T-helper 2 cell treated with Interferon-gamma antibody and Interleukin-4, amounts not matched to agents 5 μg/mL and 100 μg/mL, for 36 hours (primary cell): ENCODE results near the gene YPEL1.
"Not testable (repeated sequence)": the region's sequence is repeated elsewhere in the genome, so short reads cannot be mapped to it uniquely, and the experiment has no call there.

ENCODE experiments used
- DNase-seq: peaks from one replicate; pipeline ENCODE4 v3.0.0; 2021; ENCODE audit warnings: low spot score
- H3K27ac Mint-ChIP-seq: one replicate; pipeline ENCODE4 v1.8.0; 2021; ENCODE audit warnings: mild to moderate bottlenecking, mixed read lengths
- H3K27me3 Mint-ChIP-seq: one replicate; pipeline ENCODE4 v1.8.0; 2021; ENCODE audit warnings: low read depth, mixed read lengths
- H3K36me3 Mint-ChIP-seq: one replicate; pipeline ENCODE4 v1.8.0; 2021; ENCODE audit warnings: low read depth, mixed read lengths
- H3K4me1 Mint-ChIP-seq: one replicate; pipeline ENCODE4 v1.8.0; 2021; ENCODE audit warnings: low read depth, mixed read lengths
- H3K4me3 Mint-ChIP-seq: one replicate; pipeline ENCODE4 v1.8.0; 2022; ENCODE audit warnings: mild to moderate bottlenecking, moderate library complexity, mixed read lengths
- H3K9me3 Mint-ChIP-seq: one replicate; pipeline ENCODE4 v1.8.0; 2021; ENCODE audit warnings: mixed read lengths

The YPEL1 gene

DNA sequence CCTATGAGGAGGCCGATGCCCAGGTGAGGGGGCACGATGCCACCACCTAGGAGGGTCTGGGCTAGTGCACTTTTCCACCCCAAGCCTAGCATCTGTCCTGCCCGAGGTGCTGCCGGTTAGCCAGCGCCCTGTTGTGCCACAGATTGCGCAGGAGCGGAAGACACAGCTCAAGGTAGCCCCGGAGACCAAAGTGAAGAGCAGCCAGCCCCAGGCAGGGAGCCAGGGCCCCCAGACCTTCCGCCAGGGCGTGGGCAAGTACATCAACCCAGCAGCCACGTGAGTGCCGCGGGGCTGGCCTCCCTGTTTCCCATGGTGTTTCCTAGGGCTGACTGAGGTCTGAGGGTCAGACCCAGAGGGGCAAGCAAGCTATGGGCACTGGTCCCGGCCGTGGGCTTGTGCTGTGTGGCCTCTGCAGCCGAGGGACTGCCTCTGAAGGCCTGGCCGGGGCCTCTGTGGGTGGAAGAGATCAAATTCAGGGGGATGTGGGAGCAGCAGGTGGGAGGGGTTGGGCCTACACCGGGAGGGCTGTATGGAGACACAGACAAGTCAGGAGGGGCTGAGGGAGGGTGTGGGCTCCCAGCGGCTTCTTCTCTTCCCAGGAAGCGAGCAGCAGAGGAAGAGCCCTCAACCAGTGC, 40.7 kb downstream of the YPEL1 start:
- DNase-seq, result no peak
- Mint-ChIP-seq H3K27ac (no peak overlapping the region), H3K4me1 (no peaks in the 10 kb centered on the region), H3K36me3 (peaks cover 21% of the 10 kb centered on the region), H3K9me3 (no peaks in the 10 kb centered on the region), H3K27me3 (no peaks in the 10 kb centered on the region), H3K4me3 (no peak overlapping the region)

DNA sequence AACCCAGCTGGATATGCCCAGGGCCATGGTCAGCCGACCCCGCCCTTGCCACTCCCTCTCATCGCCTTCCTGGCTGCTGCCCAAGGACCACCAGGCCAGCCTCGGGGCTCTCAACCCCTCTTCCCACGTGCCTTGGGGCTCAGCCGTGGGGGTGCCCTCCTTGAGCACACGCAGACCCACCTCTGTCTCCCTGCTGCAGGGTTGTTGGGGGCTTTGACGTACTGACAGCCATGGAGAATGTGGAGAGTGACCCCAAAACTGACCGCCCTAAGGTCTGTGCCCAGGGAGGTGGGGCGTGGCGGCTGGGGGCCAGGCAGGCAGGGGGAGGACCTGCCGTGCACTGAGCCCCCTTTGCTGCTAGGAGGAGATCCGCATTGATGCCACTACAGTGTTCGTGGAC, 41.2 kb downstream of the YPEL1 start:
- Mint-ChIP-seq H3K27ac (no peak overlapping the region), H3K9me3 (no peaks in the 10 kb centered on the region), H3K4me3 (no peak overlapping the region), H3K4me1 (no peaks in the 10 kb centered on the region), H3K36me3 (peaks cover 26% of the 10 kb centered on the region), H3K27me3 (no peaks in the 10 kb centered on the region)
- DNase-seq, result no peak

DNA sequence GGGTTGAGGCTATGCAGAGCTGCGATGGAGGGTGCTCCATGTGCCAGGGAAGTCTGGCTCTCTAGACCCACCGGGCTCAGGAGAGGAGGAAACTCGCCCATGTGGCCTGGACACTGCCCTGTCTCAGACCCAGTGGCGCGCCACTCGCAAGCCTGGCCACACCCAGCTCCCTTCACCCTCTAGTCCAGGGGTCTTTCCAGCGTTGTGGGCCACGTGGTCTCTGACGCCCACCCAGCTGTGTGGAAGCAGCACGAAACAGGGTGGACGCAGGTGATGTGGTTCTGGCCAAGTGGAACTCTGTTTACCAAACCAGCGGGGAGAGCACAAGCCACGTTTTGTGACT, 41.6 kb downstream of the YPEL1 start:
- Mint-ChIP-seq H3K4me1 (no peaks in the 10 kb centered on the region), H3K27me3 (no peaks in the 10 kb centered on the region), H3K36me3 (peaks cover 26% of the 10 kb centered on the region)

DNA sequence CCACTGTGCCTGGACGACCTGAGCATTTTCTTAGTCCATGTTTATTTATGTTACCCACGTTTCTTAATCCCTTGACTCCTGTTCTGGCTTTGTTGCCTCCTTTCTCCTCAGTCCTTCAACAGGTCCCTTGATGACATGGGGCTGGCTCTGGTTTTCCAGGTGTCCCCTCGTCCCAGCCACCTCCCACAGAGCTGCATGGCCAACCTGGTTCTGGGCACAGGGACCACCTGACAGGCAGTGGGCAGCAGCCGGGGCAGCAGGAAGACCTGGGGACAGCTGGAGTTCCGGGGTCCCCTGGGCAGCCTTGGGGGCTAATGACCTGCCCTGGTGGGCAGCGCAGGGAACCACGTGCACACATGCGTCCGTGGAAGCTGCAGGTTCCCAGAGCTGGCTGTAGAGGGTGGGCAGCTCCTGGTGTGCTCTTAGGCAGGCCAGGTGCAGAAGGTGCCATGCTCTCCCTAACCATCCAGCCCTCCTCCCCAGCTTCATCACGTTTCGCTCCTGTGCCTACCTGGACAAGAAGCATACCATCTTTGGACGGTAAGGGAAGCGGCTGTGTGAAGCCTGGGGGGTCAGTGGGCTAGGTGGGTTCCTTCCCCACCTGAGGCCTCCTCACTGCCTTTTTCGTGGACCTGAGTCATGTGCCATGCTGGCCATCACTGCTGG, 42.1 kb downstream of the YPEL1 start:
- H3K36me3 Mint-ChIP-seq, result peaks cover 26% of the 10 kb centered on the region
- H3K4me3 Mint-ChIP-seq, result no peak overlapping the region
- no peak for DNase-seq
- no peak overlapping the region for H3K27ac Mint-ChIP-seq
- no peaks in the 10 kb centered on the region for H3K4me1 Mint-ChIP-seq
- H3K9me3 Mint-ChIP-seq, result no peaks in the 10 kb centered on the region
- H3K27me3 Mint-ChIP-seq, result no peaks in the 10 kb centered on the region

More for the DNA sequence above, 41.6 kb downstream of the YPEL1 start:
- Mint-ChIP-seq H3K9me3 (no peaks in the 10 kb centered on the region), H3K4me3 (no peak overlapping the region), H3K27ac (no peak overlapping the region)
- DNase-seq, result no peak

DNA sequence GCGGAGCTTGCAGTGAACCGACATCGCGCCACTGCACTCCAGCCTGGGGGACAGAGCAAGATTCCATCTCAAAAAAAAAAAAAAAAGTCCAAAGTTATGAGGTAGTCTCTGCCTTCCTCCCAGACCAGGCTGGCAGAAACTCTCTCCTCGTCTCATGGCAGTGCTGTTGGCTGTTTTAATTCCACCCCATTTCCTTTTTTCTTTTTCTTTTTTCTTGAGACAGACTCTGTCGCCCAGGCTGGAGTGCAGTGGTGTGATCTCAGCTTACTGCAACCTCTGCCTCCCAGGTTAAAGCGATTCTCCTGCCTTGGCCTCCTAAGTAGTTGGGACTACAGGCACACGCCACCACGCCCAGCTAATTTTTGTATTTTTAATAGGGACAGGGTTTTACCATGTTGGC, 42.7 kb downstream of the YPEL1 start:
- H3K36me3 Mint-ChIP-seq, result peaks cover 26% of the 10 kb centered on the region
- not testable (repeated sequence) for H3K4me3 Mint-ChIP-seq, DNase-seq, H3K4me1 Mint-ChIP-seq, H3K27ac Mint-ChIP-seq, H3K9me3 Mint-ChIP-seq, H3K27me3 Mint-ChIP-seq

DNA sequence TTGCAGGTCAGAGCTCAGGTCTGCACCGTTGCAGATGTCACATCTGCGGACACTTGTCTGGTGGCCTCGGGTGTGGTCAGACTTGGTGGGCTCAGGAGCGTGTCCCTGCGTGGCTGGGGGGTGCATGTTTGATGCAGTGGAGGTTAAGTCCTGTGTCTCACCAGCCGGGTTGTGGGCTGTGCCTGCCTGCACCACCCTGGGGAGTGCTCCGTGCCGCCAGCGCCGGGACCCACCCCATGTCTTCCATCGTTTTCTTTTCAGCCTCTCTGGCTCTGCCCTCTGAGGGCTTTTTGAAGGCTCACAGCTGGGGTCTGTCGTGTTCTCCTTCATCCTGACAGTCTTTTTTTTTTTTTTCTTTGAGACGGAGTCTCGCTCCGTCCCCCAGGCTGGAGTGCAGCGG, 43.8 kb downstream of the YPEL1 start:
- H3K36me3 Mint-ChIP-seq, result peaks cover 26% of the 10 kb centered on the region
- no peak for DNase-seq
- no peaks in the 10 kb centered on the region for H3K9me3 Mint-ChIP-seq
- H3K4me1 Mint-ChIP-seq, result no peaks in the 10 kb centered on the region
- no peak overlapping the region for H3K4me3 Mint-ChIP-seq
- no peaks in the 10 kb centered on the region for H3K27me3 Mint-ChIP-seq
- H3K27ac Mint-ChIP-seq, result no peak overlapping the region

DNA sequence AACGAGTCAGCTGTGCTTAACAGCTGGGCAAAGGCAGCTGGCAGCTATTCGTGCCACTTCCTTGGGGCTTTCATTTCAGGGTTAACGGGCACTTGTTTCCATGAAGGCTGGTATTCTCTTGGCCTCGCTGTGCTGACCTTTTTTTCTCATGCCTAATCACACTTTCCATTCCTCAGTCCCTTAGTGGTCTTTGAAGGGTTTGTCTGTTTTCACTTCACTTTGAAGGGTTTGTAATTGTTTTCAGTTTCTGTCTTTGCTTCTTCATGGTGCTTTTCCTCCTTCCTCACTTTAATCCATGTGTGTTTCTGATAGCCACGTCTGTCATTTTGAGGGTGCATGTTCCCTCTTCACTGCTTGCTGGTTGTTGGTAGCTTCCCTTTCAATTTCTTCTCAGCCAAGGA, 45.2 kb downstream of the YPEL1 start:
- Mint-ChIP-seq H3K4me3 (no peak overlapping the region), H3K36me3 (peaks cover 22% of the 10 kb centered on the region), H3K4me1 (no peaks in the 10 kb centered on the region), H3K27me3 (no peaks in the 10 kb centered on the region), H3K27ac (no peak overlapping the region), H3K9me3 (no peaks in the 10 kb centered on the region)
- DNase-seq, result no peak

DNA sequence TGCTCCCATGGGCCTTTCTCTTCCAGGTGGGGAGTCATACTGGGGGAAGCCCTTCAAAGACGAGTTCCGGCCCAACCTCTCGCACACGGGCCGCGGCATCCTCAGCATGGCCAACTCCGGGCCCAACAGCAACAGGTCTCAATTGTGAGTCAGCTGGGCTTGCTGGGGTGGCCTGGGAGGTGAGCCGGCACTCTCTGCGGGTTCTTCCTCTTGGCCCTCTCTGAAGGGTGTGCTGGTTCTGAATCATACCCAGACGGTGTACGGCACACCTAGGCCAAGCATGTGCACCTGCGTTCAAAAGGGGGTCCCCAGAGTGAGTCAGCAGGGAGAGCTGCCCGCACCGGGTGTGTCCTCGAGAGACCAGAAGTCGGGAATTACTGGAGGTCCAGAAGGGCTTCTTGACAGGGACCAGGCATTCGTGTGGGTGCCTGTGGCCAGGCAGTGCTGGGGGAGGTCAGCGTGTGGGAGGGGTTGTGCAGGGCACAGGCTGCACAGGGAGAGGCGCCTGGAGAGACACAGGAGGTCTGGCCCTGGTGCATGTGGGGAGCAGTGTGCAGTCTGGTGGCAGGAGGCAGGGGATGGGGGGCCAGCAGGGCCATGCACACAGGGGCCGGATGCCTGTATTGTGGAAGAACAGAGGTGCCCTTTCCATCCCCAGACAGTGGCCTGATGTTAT, 46.8 kb downstream of the YPEL1 start:
- H3K36me3 Mint-ChIP-seq, result peaks cover 25% of the 10 kb centered on the region
- DNase-seq, result no peak
- no peak overlapping the region for H3K27ac Mint-ChIP-seq
- H3K4me3 Mint-ChIP-seq, result no peak overlapping the region
- no peaks in the 10 kb centered on the region for H3K4me1 Mint-ChIP-seq
- H3K27me3 Mint-ChIP-seq, result no peaks in the 10 kb centered on the region
- no peaks in the 10 kb centered on the region for H3K9me3 Mint-ChIP-seq

DNA sequence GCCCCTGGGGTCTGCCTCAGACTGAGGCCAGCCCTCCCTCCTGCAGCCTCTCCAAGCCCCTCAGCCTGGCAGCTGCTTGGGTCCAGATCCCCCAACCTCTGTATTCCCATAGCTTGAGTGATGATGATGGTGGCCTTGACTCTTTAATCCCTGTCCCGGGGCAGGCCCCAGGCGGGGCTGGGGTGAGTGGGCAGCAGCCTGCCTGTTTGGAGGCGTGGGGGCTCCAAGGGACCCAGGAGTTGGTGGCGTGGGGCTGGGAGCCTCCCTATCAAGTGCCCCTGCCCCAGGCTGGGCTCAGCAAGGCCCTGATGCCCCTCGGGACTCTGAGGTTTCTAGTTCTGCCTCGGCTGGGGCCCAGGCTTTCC, 47.3 kb downstream of the YPEL1 start:
- Mint-ChIP-seq H3K9me3 (no peaks in the 10 kb centered on the region), H3K4me3 (no peak overlapping the region), H3K36me3 (peaks cover 26% of the 10 kb centered on the region), H3K27ac (no peak overlapping the region), H3K27me3 (no peaks in the 10 kb centered on the region), H3K4me1 (no peaks in the 10 kb centered on the region)
- DNase-seq, result no peak

DNA sequence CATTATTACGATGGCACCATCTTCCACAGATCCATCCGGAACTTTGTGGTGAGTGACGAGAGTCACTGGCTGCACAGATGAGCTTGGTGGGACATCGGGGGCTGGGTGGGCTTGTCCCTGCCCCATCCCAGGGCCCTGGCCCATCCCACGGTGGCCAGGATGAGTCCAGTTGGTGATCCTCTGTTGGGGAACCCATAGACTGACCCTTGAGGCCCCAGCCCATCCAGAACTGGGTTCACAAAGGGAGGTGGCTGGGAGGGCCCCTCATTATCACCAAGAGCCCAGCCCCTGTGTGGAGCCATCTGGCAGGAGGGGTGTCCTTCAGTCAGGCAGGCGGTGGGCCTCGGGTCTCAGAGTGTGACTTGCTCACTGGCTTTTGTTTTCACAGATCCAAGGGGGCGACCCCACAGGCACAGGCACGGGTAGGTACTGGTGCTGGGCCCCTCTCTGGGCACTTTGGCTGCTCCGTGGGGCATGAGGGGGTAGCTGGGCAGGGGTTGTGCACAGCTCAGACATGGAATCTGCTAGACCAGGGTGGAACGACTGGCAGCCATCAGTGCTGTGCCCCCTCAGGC, 47.8 kb downstream of the YPEL1 start:
- no peak overlapping the region for H3K27ac Mint-ChIP-seq
- no peaks in the 10 kb centered on the region for H3K27me3 Mint-ChIP-seq
- DNase-seq, result no peak
- no peaks in the 10 kb centered on the region for H3K9me3 Mint-ChIP-seq
- peaks cover 26% of the 10 kb centered on the region for H3K36me3 Mint-ChIP-seq
- no peak overlapping the region for H3K4me3 Mint-ChIP-seq
- H3K4me1 Mint-ChIP-seq, result no peaks in the 10 kb centered on the region

DNA sequence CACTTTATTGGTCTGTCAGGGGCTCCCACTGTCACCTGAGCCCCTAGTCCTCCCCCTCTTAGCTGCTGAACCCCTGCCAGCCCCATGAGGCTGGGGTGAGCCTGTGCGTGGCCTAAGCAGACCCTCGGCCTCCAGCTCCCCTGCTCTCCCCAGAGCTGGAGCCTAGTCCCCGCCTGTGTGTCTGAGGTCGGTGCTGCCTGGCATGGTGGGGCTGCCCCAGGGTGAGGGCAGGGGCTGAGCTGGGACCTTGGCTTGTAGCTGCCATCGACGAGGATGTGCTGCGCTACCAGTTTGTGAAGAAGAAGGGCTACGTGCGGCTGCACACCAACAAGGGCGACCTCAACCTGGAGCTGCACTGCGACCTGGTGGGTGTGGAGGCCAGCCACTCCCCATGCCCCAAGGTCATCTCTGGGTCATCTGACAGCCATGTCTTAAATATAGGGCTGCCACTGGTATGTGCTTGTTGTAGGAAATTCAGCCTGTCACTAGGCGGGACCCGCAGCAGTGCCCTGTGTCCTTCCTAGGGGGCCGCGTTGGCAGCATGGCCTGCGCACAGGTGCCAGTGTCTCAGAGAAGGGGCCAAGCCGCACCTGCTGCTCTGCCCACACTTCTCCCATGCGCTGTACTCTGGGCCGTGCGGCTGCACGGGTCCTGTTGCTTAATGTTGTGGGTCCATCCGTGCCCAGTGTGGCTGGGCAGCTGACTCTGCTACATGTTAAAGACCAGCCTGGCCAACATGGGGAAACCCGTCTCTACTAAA, 48.8 kb downstream of the YPEL1 start:
- Mint-ChIP-seq H3K36me3 (peaks cover 22% of the 10 kb centered on the region), H3K27ac (no peak overlapping the region), H3K4me1 (no peaks in the 10 kb centered on the region), H3K4me3 (no peak overlapping the region), H3K9me3 (no peaks in the 10 kb centered on the region), H3K27me3 (no peaks in the 10 kb centered on the region)
- DNase-seq, result no peak

DNA sequence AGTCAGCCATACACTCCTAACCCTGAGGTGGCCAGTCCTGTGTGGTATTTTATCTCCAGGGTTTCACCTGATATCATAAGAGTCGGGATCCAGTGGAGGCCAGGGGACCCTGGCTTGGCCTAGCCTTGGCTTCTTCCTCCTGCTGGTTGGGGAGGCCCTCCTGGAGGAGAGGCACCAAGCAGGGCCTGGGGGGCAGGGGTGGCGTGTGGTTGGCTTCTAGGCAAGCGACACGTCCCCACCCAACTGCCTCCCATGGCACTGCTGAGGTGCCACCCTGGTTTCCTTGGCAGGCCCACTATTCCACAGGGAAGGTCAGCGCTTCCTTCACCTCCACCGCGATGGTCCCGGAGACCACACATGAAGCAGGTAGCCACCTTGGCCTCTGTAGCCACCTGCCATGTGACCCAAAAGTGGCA, 49.4 kb downstream of the YPEL1 start:
- Mint-ChIP-seq H3K4me3 (no peak overlapping the region), H3K36me3 (peaks cover 22% of the 10 kb centered on the region), H3K27ac (no peak overlapping the region), H3K27me3 (no peaks in the 10 kb centered on the region), H3K4me1 (no peaks in the 10 kb centered on the region), H3K9me3 (no peaks in the 10 kb centered on the region)
- DNase-seq, result no peak

DNA sequence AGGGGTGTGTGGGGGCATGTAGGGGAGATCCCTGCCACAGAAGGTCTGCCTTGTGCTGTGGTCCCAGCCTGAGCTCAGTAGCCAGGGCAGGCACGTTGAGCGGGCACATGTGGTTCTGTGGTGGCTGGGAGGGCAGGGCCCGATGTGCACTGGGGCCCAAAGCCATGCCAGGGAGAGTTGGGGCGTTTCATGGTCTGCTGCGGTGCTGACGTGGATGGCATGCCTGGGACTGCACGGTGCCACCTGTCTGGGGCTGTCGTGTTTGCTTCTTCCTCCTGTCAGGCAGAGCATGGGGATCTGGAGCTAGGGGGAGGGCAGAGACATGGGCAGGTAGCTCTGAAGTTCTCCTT, 50.5 kb downstream of the YPEL1 start:
- no peak overlapping the region for H3K27ac Mint-ChIP-seq
- H3K36me3 Mint-ChIP-seq, result peaks cover 19% of the 10 kb centered on the region
- peaks cover 2% of the 10 kb centered on the region for H3K4me1 Mint-ChIP-seq
- H3K4me3 Mint-ChIP-seq, result no peak overlapping the region
- H3K9me3 Mint-ChIP-seq, result no peaks in the 10 kb centered on the region
- H3K27me3 Mint-ChIP-seq, result no peaks in the 10 kb centered on the region
- DNase-seq, result no peak
